HG02798 (cell line): ENCODE measurements around the gene IFNAR1.

Source experiments
- ATAC-seq: cut with Tn5 transposase; IDR thresholded peaks from one replicate; pipeline ENCODE4 v1.9.1; 2021; ENCODE audit warnings: mild to moderate bottlenecking; ENCODE audit not compliant: unreplicated experiment, poor library complexity

IFNAR1 gene

GRCh38 chr21:33324291-33325221, at the start of gene IFNAR1:
TSS of gene IFNAR1 (plus strand) at chr21:33324970. CDS start at chr21:33325056, 86 bp downstream.
- peak; percentile 94 for ATAC-seq

DNA sequence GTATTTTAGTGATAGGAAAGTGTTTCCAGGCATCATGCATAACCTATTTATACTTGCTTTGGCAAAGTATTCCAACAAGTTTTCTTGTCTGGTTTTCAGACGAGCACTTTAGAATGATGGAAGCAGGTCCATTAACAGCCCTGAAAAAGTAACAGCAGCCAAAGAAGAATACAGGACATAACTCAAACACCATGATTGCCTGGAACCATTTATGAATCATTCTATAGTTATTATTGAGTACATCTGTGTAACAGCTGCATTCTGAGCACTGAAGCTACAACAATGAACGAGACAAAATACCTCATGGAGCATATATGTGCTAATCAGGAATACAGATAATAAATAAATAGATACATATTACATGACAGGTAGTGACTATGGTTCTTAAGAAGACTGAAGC, 46.0 kb upstream of the IFNAR1 start:
- no peak for ATAC-seq

GRCh38 chr21:33279330-33279820, 45.4 kb upstream of the IFNAR1 start:
- no peak for ATAC-seq

DNA sequence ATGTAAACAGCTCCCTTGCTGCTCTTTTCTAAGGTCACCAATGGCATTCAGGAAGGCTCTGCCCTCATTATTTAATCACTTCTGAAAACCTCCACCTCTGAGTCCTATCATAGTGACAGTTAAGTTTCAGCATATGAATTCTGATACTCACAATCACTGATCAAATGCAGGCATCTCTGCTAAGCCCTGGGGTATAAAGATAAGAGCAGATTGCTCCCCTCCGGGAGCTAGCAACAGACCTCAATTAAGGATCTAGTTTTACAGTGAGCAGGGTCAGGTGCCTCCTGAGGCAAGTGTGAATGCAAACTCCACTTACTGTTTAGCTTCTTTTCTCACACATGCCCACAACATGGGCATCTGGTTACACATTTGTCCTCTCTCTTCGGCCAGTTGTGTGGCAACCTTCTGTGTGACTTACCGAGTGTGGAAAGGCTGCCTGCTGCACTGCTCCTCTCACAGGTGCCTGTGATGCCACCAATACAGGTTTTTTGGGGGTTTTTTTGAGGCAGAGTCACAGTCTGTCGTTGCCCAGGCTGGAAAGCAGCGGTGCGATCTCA, 43.6 kb upstream of the IFNAR1 start:
- ATAC-seq = no peak

- no peak for ATAC-seq
These were observed 41.6 kb upstream of the IFNAR1 start for GRCh38 chr21:33283203-33283602.

DNA sequence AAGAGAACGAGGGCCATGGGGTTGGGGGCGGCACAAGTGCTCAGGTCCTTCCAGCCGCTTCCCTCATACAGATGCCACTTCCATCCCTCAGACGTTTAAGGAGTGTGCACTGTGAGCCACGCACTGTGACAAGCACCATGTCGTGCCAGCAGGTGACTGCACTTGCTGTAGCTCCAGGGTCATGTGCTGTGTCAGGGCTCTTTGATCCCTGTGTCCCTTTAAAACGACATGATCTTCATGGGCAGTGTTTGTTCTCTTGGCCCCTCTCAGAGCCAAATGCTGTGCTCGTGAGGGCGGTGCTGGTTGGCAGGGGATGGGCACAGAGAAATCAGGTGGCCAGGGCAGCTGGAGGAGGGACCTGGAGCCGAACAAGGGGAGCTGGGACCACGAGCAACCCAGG, 38.7 kb upstream of the IFNAR1 start:
- ATAC-seq = no peak

- no peak for ATAC-seq
These were observed 37.9 kb upstream of the IFNAR1 start for GRCh38 chr21:33286600-33287456.

GRCh38 chr21:33289199-33289819, 35.5 kb upstream of the IFNAR1 start:
- no peak for ATAC-seq

DNA sequence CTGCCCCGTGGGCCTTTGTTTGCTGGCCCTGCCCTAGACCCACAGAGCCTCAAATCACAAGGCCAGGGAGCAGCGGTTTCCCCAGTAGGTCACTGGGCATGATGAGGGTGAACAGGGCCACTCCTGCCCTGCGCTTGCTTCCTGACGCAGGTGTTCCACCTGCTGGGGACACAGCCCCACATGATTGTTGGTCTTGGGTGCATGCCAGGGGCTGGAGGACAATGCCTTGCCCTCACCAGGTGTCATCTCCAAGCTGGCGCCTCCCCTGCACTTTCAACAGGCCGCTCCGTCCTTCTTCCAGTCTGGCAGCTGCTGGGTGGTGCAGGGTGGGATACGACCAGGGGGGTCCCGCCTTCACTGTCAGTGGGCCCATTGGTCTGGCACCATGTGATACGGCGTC, 34.3 kb upstream of the IFNAR1 start:
- ATAC-seq = no peak

DNA sequence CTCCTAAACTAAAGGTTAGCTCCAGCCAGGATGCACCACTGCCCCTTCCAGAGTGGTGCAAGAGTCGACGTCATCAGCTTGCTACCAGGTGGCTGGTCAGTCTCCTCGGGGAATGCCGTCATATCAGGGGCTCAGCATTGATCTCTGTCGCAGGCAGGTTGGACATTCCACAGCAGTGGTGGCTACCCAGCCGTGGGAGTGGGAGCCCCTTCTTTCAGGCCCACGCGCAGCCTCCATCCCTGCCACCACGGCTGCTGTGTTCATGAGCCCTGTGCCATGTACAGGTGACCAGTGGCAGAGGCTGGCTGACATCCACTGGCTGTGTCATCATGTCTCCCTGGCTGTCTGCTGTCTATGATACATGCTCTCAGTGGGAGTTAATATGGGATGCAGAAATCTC, 33.1 kb upstream of the IFNAR1 start:
- ATAC-seq = no peak

DNA sequence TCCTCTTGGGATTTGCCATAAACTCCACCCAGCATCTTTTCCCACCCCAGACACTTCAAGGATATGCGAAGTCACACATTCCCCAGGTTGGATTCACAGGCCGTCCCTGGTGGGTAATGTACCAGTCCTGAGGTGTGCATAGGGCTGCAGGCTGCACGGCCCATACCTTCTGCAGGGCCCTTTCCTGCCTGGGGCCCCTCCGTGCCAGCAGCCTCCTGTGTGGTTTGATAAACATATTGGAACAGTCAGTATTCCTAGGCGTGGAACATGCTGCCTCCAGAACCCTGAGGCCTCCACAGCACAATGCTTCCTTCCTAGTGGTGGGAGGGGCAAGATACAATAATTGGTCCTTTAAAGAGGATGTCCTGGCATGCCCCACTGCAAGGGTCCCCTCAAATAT, 32.0 kb upstream of the IFNAR1 start:
- no peak for ATAC-seq

GRCh38 chr21:33293136-33293535, 31.6 kb upstream of the IFNAR1 start:
- no peak for ATAC-seq

GRCh38 chr21:33293811-33294216, 31.0 kb upstream of the IFNAR1 start:
- ATAC-seq = no peak

DNA sequence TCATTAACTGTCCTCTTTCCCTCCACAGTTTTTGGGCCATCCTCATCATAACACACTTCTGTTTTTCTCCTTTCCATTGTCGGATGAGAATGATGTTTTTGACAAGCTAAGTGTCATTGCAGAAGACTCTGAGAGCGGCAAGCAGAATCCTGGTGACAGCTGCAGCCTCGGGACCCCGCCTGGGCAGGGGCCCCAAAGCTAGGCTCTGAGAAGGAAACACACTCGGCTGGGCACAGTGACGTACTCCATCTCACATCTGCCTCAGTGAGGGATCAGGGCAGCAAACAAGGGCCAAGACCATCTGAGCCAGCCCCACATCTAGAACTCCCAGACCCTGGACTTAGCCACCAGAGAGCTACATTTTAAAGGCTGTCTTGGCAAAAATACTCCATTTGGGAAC, 28.6 kb upstream of the IFNAR1 start:
- ATAC-seq = no peak

GRCh38 chr21:33299181-33299752, 25.5 kb upstream of the IFNAR1 start:
- ATAC-seq = peak; percentile 68

GRCh38 chr21:33300701-33301631, 23.8 kb upstream of the IFNAR1 start:
- no peak for ATAC-seq

DNA sequence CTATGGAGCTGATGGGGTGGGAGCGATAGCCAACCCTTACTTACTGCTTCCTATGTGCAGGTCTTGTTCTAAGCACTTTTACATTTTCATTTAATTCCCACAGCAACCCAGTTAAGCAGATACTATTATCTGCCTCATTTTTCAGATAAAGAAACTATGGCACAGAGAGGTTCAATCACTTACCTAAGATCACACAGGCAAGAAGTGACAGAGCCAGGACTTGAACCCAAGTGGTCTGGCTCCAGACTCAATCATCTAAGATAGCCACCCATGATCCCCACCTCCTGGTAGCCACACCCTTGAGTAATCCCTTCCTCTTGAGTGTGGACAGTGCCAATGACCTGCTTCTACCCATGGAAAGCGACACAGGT, 23.2 kb upstream of the IFNAR1 start:
- no peak for ATAC-seq

GRCh38 chr21:33302055-33302454, 22.7 kb upstream of the IFNAR1 start:
- ATAC-seq = no peak

- no peak for ATAC-seq
These were observed 22.0 kb upstream of the IFNAR1 start for GRCh38 chr21:33302796-33303195.
